ENCODE measurements around the gene TOMM40.

TOMM40 gene

GRCh38 chr19:44894946-44895345 is 3.9 kb downstream of the TOMM40 start:
- no peaks in the 10 kb centered on the region for H3K9me3 ChIP-seq (ENCODE audit: control insufficient read depth, low read length)
- H3K27ac ChIP-seq (ENCODE audit: insufficient read depth, low read depth, low read length, poor library complexity, severe bottlenecking), result no peak overlapping the region
- no peak overlapping the region for H3K4me3 ChIP-seq (ENCODE audit: insufficient read depth, low read depth, low read length)
- H3K4me1 ChIP-seq (ENCODE audit: control insufficient read depth, insufficient read depth, low read length), result peaks cover 13% of the 10 kb centered on the region
- H3K27me3 ChIP-seq (ENCODE audit: control insufficient read depth, insufficient read depth, low read length, poor library complexity, severe bottlenecking), result no peaks in the 10 kb centered on the region
- H3K36me3 ChIP-seq (ENCODE audit: control insufficient read depth, insufficient read depth, low read length), result peaks cover 20% of the 10 kb centered on the region
- 90 to 91% methylated on average over 9 of the region's 9 CpGs for WGBS, 2 experiments

GRCh38 chr19:44897835-44898234 is 6.8 kb downstream of the TOMM40 start:
- Histone ChIP-seq H3K27ac (ENCODE audit: insufficient read depth, low read depth, low read length, poor library complexity, severe bottlenecking) (no peak overlapping the region), H3K4me1 (ENCODE audit: control insufficient read depth, insufficient read depth, low read length) (peaks cover 1% of the 10 kb centered on the region), H3K27me3 (ENCODE audit: control insufficient read depth, insufficient read depth, low read length, poor library complexity, severe bottlenecking) (no peaks in the 10 kb centered on the region), H3K36me3 (ENCODE audit: control insufficient read depth, insufficient read depth, low read length) (peaks cover 28% of the 10 kb centered on the region), H3K9me3 (ENCODE audit: control insufficient read depth, low read length) (no peaks in the 10 kb centered on the region), H3K4me3 (ENCODE audit: insufficient read depth, low read depth, low read length) (no peak overlapping the region)
- WGBS, 2 experiments, result 94 to 95% methylated on average over 8 of the region's 8 CpGs

GRCh38 chr19:44900328-44901244 is 9.5 kb downstream of the TOMM40 start:
- Histone ChIP-seq H3K27ac (ENCODE audit: insufficient read depth, low read depth, low read length, poor library complexity, severe bottlenecking) (no peak overlapping the region), H3K9me3 (ENCODE audit: control insufficient read depth, low read length) (no peaks in the 10 kb centered on the region), H3K36me3 (ENCODE audit: control insufficient read depth, insufficient read depth, low read length) (peaks cover 19% of the 10 kb centered on the region), H3K27me3 (ENCODE audit: control insufficient read depth, insufficient read depth, low read length, poor library complexity, severe bottlenecking) (no peaks in the 10 kb centered on the region), H3K4me1 (ENCODE audit: control insufficient read depth, insufficient read depth, low read length) (peaks cover 5% of the 10 kb centered on the region), H3K4me3 (ENCODE audit: insufficient read depth, low read depth, low read length) (no peak overlapping the region)
- WGBS, 2 experiments, result 95 to 97% methylated on average over 19 of the region's 19 CpGs

GRCh38 chr19:44903216-44903601 is 12.2 kb downstream of the TOMM40 start:
- no peak overlapping the region for H3K27ac ChIP-seq (ENCODE audit: insufficient read depth, low read depth, low read length, poor library complexity, severe bottlenecking)
- H3K36me3 ChIP-seq (ENCODE audit: control insufficient read depth, insufficient read depth, low read length), result peaks cover 9% of the 10 kb centered on the region
- H3K27me3 ChIP-seq (ENCODE audit: control insufficient read depth, insufficient read depth, low read length, poor library complexity, severe bottlenecking), result no peaks in the 10 kb centered on the region
- H3K9me3 ChIP-seq (ENCODE audit: control insufficient read depth, low read length), result no peaks in the 10 kb centered on the region
- no peak overlapping the region for H3K4me3 ChIP-seq (ENCODE audit: insufficient read depth, low read depth, low read length)
- H3K4me1 ChIP-seq (ENCODE audit: control insufficient read depth, insufficient read depth, low read length), result peaks cover 5% of the 10 kb centered on the region
- 73 to 84% methylated on average over 12 to 15 of the region's 15 CpGs for WGBS, 2 experiments

- no peak overlapping the region for H3K27ac ChIP-seq (ENCODE audit: insufficient read depth, low read depth, low read length, poor library complexity, severe bottlenecking)
- H3K4me3 ChIP-seq (ENCODE audit: insufficient read depth, low read depth, low read length), result no peak overlapping the region
- H3K4me1 ChIP-seq (ENCODE audit: control insufficient read depth, insufficient read depth, low read length), result peaks cover 5% of the 10 kb centered on the region
- no peaks in the 10 kb centered on the region for H3K9me3 ChIP-seq (ENCODE audit: control insufficient read depth, low read length)
- WGBS, 2 experiments, result 37 to 38% methylated on average over 24 of the region's 24 CpGs
- peaks cover 9% of the 10 kb centered on the region for H3K36me3 ChIP-seq (ENCODE audit: control insufficient read depth, insufficient read depth, low read length)
- no peaks in the 10 kb centered on the region for H3K27me3 ChIP-seq (ENCODE audit: control insufficient read depth, insufficient read depth, low read length, poor library complexity, severe bottlenecking)
Observed at GRCh38 chr19:44903602-44904425, 12.8 kb downstream of the TOMM40 start.

- Histone ChIP-seq H3K27me3 (ENCODE audit: control insufficient read depth, insufficient read depth, low read length, poor library complexity, severe bottlenecking) (no peaks in the 10 kb centered on the region), H3K9me3 (ENCODE audit: control insufficient read depth, low read length) (no peaks in the 10 kb centered on the region), H3K4me3 (ENCODE audit: insufficient read depth, low read depth, low read length) (no peak overlapping the region), H3K4me1 (ENCODE audit: control insufficient read depth, insufficient read depth, low read length) (peaks cover 5% of the 10 kb centered on the region), H3K27ac (ENCODE audit: insufficient read depth, low read depth, low read length, poor library complexity, severe bottlenecking) (no peak overlapping the region), H3K36me3 (ENCODE audit: control insufficient read depth, insufficient read depth, low read length) (peaks cover 9% of the 10 kb centered on the region)
- WGBS, 2 experiments, result 88 to 92% methylated on average over 12 of the region's 12 CpGs
Observed at GRCh38 chr19:44904426-44904994, 13.5 kb downstream of the TOMM40 start.

- H3K4me1 ChIP-seq (ENCODE audit: control insufficient read depth, insufficient read depth, low read length), result peaks cover 5% of the 10 kb centered on the region
- peak within 1 kb of the TSS; percentile 38 for H3K27ac ChIP-seq (ENCODE audit: insufficient read depth, low read depth, low read length, poor library complexity, severe bottlenecking)
- no peaks in the 10 kb centered on the region for H3K27me3 ChIP-seq (ENCODE audit: control insufficient read depth, insufficient read depth, low read length, poor library complexity, severe bottlenecking)
- no peaks in the 10 kb centered on the region for H3K9me3 ChIP-seq (ENCODE audit: control insufficient read depth, low read length)
- H3K4me3 ChIP-seq (ENCODE audit: insufficient read depth, low read depth, low read length), result peak within 1 kb of the TSS; percentile 53
- peaks cover 5% of the 10 kb centered on the region for H3K36me3 ChIP-seq (ENCODE audit: control insufficient read depth, insufficient read depth, low read length)
- WGBS, 2 experiments, result 2 to 3% methylated on average over 20 of the region's 20 CpGs
Observed at GRCh38 chr19:44905437-44906160, 14.5 kb downstream of the TOMM40 start, which contains the start of gene APOE. Gene APOE, plus strand, starts transcription at chr19:44905796. Its CDS starts 829 bp downstream, at chr19:44906625.

- 97% methylated on average over 12 of the region's 12 CpGs for WGBS, 2 experiments
- H3K27ac ChIP-seq (ENCODE audit: insufficient read depth, low read depth, low read length, poor library complexity, severe bottlenecking), result no peak overlapping the region
- H3K9me3 ChIP-seq (ENCODE audit: control insufficient read depth, low read length), result no peaks in the 10 kb centered on the region
- H3K4me1 ChIP-seq (ENCODE audit: control insufficient read depth, insufficient read depth, low read length), result peaks cover 8% of the 10 kb centered on the region
- no peaks in the 10 kb centered on the region for H3K36me3 ChIP-seq (ENCODE audit: control insufficient read depth, insufficient read depth, low read length)
- H3K27me3 ChIP-seq (ENCODE audit: control insufficient read depth, insufficient read depth, low read length, poor library complexity, severe bottlenecking), result no peaks in the 10 kb centered on the region
- no peak overlapping the region for H3K4me3 ChIP-seq (ENCODE audit: insufficient read depth, low read depth, low read length)
Observed at GRCh38 chr19:44907613-44908012, 16.6 kb downstream of the TOMM40 start.

- peaks cover 8% of the 10 kb centered on the region for H3K4me1 ChIP-seq (ENCODE audit: control insufficient read depth, insufficient read depth, low read length)
- H3K4me3 ChIP-seq (ENCODE audit: insufficient read depth, low read depth, low read length), result no peak overlapping the region
- no peaks in the 10 kb centered on the region for H3K27me3 ChIP-seq (ENCODE audit: control insufficient read depth, insufficient read depth, low read length, poor library complexity, severe bottlenecking)
Observed at GRCh38 chr19:44908074-44908835, 17.2 kb downstream of the TOMM40 start.

More at GRCh38 chr19:44908074-44908835, 17.2 kb downstream of the TOMM40 start:
- Histone ChIP-seq H3K36me3 (ENCODE audit: control insufficient read depth, insufficient read depth, low read length) (no peaks in the 10 kb centered on the region), H3K27ac (ENCODE audit: insufficient read depth, low read depth, low read length, poor library complexity, severe bottlenecking) (no peak overlapping the region), H3K9me3 (ENCODE audit: control insufficient read depth, low read length) (no peaks in the 10 kb centered on the region)
- WGBS, 2 experiments, result 94 to 95% methylated on average over 46 of the region's 46 CpGs

Measured in ectodermal cell (in vitro differentiated cells).